HG03060 (cell line): ENCODE results near the gene NDUFB6.
A peak's percentile ranks its signal among the peaks of the same experiment; 100 is the strongest.
"Not testable (repeated sequence)": the region's sequence is repeated elsewhere in the genome, so short reads cannot be mapped to it uniquely, and the experiment has no call there.

Source experiments
- ATAC-seq: cut with Tn5 transposase; IDR thresholded peaks from one replicate; pipeline ENCODE4 v1.9.1; 2021; ENCODE audit warnings: low read depth, moderate number of reproducible peaks; ENCODE audit not compliant: unreplicated experiment

NDUFB6 gene

DNA sequence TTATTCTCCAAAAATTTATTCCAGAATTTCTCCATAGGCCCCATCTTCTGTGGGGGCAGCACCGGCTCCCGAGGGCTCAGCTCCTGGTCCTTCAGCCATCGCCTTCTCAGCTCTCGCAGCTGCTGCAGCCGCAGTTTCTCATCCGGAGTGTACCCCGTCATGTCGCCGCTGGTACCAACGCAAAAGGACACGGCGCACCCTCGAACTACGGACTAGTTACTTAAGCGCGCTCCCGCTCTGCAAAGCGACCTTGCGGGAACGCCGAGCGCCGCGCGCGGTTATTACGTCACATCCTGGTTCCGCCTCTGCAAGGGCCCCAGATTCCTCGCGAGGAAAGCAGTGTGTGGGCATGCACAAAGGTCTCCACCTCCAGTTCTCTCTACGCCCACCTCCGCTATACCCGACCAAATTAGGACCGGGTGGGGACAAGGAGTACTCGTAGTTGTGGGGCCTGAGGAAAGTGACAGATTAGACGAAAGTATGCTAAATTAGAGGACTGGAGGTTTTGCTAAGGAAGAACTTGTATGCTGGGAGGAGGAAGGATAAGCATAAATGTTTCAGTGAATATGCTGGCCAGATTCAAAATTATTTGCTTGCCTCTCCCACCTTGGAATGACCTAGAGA, at the start of gene NDUFB6:
Gene NDUFB6 (minus strand): TSS at position 260 of the 624 bp plus-strand sequence. CDS start 99 bp downstream, at position 161.
- ATAC-seq, result peak; percentile 74

DNA sequence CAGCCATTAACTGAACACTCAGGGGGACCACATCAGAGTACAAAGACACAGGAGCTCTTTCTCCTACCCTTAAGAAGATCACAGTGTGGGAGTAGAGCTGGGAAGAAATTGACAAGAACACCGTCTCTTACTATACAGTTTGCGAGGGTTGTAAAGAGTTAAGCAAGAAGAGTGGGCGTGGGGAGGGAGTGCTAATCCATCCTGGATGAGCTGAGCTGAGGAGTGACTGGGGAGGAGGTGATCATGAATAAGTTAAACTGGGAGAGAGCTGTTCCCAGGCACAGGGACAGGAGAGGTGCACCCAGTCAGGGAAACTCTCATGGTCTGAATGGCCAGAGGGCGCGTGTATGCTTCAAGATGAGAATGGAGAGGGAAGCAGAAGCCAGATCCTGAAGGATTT, 45.3 kb upstream of the NDUFB6 start:
- no peak for ATAC-seq

DNA sequence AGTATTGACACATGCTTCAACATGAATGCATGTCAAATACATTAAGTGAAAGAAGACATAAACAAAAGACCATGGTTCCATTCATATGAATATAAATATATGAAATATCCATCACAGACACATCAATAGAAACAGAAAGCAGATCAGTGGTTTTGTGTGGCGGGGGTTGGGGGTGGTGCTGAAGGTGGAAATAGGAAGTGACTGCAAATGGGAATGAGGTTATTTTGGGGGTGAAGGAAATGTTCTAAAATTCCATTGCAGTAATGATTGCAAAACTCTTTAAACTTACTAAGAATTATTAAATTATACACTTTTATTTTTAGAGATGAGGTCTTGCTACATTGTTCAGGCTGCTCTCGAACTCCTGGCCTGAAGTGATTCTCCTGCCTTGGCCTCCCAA, 33.9 kb upstream of the NDUFB6 start:
- ATAC-seq, result no peak

DNA sequence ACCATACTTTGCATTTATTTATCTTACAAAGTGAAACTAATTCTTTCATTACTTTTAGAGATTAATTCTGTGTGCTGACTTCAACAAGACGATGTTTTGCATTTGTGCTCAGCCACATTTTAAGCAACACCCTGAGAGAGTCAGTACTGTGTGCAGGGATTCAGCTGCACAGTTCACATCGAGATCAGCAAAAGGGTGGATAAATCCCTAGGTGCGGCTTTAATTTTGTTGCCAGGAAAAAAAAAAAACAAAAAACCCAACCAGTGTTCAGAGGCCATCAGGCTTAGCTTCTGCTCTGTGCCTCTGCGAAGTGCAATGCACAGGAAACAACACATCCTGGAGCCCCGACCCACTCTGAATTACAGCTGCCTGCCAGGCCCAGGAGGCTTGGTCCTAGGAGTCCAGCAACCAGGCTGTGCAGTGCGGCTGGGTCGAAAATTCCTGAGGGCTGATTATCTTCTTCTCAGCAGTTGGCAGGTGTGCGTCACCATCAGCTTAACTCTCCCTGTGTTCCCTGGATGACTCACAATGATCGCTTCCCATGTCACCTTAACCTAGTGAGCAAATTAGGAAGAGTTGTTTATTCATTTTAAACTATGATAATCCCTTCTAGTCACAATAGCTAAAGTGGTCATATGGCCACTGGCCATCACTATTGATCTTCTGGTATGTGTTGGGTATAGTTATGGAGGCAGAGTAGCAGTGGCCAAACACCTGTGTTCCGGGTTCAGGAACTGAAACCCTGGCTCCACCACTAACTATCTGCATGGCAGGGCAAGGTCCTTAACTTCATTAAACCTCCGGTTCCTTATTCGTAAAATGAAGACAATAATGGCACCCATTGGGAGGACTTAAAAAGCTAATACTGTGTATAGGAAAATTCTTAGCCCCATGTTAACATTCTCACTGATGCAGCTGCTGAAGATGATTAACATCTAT, 31.2 kb upstream of the NDUFB6 start:
- peak; percentile 44 for ATAC-seq

DNA sequence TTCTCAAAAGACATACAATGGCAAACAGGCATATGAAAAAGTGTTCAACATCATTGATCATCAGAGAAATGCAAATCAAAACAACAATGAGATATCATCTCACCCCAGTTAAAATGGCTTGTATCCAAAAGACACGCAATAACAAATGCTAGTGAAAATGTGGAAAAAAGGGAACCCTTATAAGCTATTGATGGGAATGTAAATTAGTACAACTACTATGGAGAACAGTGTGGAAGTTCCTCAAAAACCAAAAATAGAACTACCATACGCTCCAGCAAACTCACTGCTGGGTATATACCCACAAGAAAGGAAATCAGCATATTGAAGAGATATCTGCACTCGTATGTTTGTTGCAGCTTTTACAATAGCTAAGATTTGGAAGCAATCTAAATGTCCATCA, 26.1 kb upstream of the NDUFB6 start:
- ATAC-seq, result not testable (repeated sequence)

DNA sequence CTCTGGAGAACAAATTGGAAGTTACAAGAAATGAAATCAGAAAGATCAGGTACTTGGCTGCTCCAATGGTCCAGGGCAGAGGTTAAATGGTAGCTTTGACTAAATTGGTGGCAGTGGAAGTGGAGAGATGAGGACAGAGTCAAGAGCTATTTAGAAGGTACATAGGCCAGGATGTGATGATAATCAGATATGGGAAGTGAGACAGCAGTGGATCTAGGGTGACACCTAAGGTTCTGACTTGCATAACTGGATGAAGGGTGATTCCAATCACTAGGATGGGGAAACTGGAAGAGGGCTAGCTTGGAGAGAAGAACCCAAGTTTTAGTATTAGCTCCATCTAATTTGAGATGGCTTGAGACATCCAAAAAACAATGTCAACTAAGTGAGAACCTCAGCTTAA, 24.0 kb upstream of the NDUFB6 start:
- no peak for ATAC-seq

DNA sequence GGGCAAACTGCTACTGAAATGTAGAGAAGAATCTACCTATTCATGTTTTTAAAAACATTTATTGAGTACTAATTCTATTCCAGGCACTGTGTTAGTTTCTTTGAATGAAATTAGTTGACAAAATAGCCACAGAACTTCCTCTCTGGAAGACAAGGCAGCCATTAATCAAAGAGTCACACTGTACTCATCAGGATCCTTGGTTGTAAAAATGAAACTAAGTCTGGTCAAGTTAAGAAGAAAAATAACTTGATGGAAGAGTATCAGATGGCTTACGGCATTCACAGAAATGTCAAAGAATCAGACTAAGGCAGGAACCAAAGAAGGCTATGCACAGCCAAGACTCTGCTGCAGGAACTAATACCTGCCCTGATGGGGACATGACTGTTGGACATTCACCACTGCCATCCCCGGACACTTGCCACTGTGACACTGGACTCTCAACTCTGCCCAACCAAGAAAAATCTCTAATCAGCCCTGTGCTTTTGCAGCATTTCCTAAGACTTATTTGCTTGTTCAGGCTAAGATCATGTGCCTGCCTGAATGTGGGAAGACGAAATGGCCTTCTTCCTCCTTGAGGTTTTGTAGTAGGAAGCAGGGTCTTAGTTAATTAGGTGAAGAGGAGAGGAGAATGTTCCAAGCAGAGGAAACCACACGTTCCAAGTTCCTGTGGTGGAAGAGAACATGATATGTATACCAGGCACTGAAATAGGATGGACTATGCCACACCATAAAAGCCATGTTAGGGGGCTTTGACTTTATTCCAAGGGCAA, 23.3 kb upstream of the NDUFB6 start:
- ATAC-seq, result no peak

DNA sequence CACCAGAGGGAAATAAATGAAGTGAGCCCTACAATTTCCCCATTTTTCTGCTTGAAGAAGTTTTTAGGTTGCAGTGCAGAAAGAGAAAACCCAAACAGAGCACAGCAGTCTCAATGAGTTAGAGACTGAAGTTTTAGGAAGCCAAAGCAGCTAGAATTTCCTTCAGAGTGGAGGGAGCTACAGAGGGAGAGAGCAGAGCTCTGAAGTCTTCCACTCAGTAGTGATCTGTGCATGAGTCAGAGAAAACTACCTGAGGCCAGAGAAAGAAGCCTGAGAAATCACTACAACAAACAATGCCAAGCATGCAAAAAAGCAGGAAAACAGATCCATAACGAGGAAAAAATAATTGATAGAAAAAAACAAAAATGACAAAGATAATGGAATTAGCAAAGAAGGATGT, 17.9 kb upstream of the NDUFB6 start:
- ATAC-seq, result no peak

DNA sequence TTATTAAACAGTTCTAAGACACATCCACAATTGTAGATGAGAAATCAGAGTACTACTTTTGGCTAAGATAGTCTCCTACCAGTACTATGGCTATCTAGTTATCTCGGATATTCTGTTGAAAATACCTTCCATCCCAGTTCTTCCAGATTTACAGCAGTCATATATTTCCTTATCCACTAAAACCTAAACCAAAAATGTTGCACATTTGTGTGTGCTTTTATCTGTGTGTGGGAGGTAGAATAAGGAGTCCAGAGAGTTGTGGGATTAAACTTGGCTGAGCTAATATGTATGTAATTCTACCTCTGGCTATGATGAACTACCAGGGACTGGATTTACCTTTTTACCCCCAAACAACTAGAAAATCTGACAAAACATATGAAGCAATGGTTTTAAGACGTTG, 17.5 kb upstream of the NDUFB6 start:
- no peak for ATAC-seq

DNA sequence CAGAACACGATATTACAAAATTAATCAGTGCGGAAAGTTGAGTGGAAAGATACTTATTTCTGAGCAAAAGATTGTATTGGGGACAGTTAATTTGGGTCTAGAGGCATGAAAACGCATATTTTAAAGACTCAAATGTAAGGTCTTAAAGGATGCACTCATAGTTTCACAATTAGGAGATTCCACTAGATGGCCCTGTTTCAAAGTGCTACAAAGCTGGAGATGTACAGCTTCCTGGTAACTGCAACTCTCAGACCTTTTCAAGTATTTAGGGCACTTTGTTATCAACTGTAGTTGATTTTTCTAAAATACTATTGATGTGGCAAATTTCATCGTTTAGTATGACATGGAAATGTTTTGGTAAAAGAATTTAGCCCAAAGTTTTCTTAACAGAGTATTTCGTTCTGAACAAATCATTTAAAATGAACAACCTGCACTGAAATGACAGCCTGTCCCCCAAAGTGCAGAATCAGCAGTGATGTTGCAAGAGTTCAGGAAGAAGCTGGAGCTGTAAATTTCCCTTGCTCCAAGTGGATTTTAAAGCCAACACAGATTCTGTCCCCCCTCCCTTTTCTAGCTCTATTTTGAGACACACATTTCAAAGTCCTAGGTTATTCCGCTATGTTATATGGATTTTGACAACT, 16.2 kb upstream of the NDUFB6 start:
- no peak for ATAC-seq

DNA sequence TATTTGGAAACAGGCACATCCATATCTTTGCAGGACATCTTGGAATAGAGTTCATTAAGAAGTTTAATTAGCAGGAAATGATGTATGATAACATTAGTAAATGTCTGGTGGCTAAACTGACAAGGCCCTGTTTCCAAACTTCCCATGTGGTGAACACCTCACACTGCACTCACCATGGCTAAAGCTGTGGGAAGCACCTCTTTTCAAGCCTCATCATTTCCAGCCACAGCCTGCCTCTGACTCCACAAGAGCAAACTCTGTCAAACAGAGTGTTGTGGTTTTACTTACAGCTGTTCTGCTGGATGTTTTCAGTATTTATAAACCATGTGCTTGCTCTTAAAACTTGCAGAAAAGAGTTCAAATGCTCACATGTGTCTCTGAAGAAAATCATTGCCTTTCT, 14.9 kb upstream of the NDUFB6 start:
- no peak for ATAC-seq

DNA sequence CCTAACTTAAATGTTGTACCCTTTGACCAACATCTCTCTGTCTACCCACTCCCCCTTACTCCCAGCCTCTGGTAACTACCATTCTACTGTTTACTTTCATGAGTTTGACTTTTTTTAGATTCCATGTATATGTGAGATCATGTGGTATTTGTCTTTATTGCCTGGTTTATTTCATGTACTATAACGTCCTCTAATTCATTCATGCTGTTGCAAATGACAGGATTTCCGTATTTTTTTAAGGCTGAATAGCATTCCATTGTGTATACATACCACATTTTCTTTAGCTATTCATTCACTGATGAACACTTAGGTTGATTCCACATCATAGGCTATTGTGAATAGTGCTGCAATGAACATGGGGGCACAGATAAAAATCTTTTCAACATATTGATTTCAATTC, 11.8 kb upstream of the NDUFB6 start:
- no peak for ATAC-seq

DNA sequence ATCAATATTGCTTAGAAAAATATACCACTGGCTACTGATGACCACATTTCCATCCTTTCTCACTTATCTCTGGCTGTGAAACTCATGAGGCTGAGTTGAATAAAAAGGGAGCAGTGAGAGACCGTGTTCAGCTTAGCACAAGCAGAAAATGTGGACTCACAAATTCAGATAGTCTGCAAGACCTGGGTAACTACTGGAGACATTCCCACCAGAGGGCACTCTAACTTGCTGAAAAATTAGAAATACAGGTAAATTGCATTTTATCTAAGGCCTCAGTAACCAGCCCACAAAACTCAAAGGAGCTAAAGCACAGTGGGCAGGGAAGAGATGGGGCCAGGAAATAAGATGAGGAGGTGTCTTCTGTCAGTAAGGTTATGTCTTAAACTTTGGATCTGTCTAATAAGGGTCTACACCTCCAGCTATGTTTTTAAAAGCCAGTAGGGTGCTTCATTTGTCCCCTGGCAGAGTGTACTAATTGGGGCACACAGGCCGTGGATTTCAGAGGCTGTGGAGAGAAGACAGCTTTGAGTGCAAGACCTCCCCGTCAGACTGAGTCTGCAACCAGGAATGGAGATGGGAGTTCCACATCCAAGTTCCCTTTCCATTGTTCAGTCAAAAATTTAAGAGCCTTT, 8.7 kb upstream of the NDUFB6 start:
- no peak for ATAC-seq

DNA sequence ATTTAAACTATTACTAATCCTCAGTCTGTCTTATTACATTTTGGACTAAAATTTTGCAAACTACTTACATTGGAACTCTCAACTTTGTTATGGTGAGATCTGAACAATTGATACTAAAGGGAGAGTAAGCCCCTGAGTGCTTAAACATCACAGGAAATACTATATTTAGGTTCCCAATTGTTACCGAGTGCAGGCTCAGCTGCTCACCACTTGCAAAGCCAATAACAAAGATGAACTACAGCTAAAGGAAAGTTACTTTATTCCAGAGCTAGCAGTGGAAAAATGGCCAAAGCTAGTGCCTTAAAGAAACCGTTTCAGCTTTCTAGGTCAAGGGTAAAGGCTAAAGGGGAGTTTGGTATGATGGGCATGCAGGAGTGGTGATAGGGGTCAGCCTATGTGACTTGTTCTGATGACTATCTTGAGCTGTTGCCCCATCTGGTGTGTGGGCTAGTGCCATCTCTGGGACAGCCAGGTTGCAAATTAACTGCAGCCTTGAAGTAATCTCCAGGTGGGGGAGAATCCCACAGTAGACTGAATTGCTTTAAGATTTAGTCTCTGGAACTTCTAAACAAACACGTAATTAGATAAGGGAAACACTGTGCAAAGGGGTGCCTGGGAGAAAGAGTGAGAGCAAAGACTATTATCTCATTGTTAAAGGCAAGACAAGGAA, 7.8 kb upstream of the NDUFB6 start:
- ATAC-seq, result no peak

DNA sequence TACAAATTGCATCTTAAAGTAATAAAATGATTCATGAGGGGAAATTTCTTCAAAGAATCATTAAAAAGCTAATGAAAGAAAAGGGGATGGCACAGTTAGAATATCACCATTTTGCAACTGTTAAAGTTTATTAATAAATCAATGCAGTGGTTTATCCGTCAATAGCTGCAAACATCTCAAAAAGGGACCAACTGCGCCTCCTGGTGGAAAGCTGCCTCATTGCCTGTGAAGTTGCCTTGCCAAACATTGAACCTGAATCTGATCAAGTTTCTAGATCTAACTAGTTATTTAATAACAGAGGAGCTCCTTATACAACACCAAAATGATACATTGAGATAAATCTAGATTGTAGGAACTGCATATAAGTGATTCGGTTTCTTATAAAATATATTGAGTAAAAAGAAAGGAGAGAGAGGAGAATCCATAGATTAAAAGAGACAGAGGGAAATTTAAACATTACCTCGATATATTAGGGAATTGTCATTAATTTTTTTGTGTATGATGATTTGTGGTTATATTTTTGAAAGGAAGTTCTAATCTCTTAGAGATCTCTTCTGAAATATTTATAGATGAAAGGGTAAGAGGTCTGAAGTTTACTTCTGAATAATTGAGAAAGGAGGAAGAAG, 6.9 kb upstream of the NDUFB6 start:
- no peak for ATAC-seq

DNA sequence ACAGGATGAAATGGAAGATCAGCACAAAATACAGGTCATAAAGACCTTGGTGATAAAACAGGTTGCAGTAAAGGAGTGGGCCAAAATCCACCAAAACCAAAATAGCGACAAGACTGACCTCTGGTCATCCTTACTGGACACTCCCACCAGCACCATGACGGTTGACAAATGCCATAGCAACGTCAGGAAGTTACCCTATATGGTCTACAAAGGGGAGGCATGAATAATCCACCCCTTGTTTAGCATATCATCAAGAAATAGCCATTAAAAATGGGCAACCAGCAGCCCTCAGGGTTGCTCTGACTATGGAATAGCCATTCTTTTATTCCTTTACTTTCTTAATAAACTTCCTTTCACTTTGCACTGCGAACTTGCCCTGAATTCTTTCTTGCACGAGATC, 6.0 kb upstream of the NDUFB6 start:
- ATAC-seq, result no peak

DNA sequence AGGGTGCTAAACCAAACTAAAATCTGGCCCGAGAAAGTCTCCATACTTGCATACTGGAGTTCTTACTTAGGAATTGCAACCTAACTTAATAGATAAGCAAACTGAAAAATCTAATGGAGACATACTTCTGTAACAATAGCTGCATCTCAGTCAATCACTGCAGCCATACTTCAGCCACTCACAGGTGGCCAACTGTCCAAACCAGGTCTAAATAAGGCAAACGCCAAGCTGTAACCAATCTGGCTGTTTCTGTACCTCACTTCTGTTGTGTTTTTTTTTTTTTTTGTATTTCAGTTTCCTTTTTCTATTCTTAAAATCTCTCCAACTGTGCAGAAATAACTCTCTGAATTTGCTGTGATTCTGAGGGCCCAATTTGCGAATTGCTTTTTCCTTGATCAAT, 4.4 kb upstream of the NDUFB6 start:
- no peak for ATAC-seq

DNA sequence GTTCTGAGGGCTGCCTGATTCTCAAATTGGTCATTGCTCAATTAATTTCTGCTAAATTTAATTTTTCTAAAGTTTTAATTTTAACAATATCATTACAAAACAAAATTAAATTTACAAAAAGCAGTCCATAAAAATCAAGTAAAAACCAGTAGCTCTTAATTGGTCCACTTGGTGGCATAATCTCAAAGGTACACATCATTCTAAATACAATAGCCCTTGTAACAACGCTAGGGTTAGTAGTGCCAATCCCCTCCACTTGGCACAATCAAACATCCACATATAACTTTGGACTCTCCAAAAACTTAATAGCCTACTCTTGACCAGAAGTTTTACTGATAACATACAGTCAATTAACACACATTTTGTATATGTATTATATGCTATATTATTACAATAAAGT, 1.9 kb upstream of the NDUFB6 start:
- ATAC-seq, result no peak

DNA sequence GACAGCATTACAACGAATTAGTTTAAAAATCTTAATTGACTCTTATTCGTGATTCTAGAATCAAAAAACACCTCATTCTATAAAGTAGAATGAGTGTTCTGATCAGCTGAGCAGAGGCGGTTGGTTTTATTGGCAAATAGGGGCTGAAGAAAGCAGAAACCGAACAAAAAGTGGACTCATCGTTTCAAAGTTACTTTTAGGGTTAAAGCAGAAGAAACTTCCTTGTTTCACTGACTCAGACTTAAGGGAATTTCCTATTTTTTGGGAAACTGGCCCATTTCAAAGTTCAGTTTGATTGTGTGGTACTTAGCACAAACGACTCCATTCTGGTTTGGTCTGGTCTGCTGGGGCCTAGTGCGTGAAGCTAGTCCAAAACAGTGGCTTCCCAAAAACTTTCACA, 862 bp upstream of the NDUFB6 start:
- no peak for ATAC-seq
